ENCODE data around the gene UNC80.
"Not testable (repeated sequence)": the region's sequence is repeated elsewhere in the genome, so short reads cannot be mapped to it uniquely, and the experiment has no call there.

The UNC80 gene

GRCh38 chr2:209771474-209772289 is at the start of gene UNC80:
Gene UNC80 (plus strand): TSS chr2:209771832. CDS start chr2:209772073, 241 bp downstream.
- DNase-seq: peak; percentile 92

- no peak for DNase-seq
Measured at GRCh38 chr2:209726311-209726710, 45.3 kb upstream of the UNC80 start.

GRCh38 chr2:209727077-209727476 is 44.6 kb upstream of the UNC80 start:
- no peak for DNase-seq

DNA sequence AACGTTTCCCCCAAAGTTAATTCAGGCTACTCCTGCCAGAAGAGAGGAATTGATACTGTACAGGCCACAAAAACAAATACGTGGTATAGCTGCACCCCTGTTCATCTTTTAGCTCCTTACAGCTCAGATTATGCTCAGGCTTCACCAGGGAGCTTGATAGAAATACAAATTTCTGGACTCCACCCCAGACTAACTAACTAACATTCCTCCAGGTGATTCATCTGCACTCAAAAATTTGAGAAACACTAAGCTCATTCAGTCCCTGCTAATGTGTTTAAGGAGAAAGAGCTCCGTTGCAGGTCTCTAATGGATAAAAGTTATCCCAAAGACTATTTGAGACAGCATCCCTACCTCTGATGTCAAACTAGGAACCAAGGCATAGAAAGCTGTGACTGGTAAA is 36.8 kb upstream of the UNC80 start:
- no peak for DNase-seq

- no peak for DNase-seq
Measured at GRCh38 chr2:209741953-209742352, 29.7 kb upstream of the UNC80 start.

- no peak for DNase-seq
Measured at GRCh38 chr2:209753020-209753419, 18.6 kb upstream of the UNC80 start.

DNA sequence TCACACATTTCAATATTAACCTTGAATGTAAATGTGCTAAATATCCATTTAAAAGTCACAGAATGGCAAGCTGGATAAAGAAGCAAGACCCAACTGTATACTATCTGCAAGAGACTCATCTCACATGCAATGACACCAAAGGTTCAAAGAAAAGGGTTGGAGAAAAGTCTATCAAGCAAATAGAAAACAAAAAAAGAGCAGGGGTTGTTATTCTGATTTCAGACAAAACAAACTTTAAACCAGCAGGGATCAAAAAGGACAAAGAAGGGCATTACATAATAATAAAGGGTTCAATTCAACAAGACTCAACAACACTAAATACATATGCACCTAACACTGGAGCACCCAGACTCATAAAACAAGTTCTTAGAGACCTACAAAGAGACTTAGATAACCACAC is 14.5 kb upstream of the UNC80 start:
- no peak for DNase-seq

- no peak for DNase-seq
Measured at GRCh38 chr2:209761566-209761965, 10.1 kb upstream of the UNC80 start.

GRCh38 chr2:209762563-209762962 is 9.1 kb upstream of the UNC80 start:
- no peak for DNase-seq

GRCh38 chr2:209763106-209763505 is 8.5 kb upstream of the UNC80 start:
- no peak for DNase-seq

DNA sequence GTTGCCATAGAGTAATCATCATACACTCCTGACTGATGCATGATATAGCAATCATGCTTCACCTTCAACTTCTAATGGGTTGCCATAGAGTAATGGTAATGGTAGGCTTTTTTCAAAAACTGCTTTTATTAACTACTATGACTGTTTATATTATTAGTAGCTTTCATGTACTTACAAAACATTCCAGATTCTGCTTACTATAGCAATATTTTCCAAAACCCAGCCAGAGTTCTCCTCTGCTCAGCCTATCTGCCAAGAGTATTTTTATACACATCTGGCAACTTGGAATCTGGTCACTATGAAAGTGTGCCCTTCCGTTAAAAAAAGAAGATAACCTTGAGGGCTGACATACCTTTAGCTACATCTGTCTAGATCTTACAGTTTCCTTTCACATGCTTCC is 5.0 kb upstream of the UNC80 start:
- no peak for DNase-seq

GRCh38 chr2:209767316-209767715 is 4.3 kb upstream of the UNC80 start:
- DNase-seq: no peak

DNA sequence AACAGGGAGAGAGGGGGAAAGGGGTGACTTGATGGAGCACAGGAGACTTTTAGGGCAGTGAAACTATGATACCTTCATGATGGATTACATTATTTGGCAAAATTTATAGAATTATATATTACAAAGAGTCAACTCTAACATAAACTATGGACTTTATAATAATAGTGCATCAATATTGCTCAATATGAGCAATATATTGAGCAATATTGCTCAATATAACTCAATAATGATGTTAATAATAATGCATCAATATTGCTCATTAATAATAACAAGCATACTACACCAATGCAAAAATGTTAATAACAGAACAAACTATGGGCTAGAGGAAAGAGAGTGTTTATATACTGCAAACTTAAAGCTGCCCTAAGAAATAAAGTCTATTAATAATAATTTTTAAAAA is 3.1 kb upstream of the UNC80 start:
- no peak for DNase-seq

- peak; percentile 30 for DNase-seq
Measured at GRCh38 chr2:209772290-209772685, 656 bp downstream of the UNC80 start.

- no peak for DNase-seq
Measured at GRCh38 chr2:209773377-209773776, 1.7 kb downstream of the UNC80 start.

- no peak for DNase-seq
Measured at GRCh38 chr2:209787416-209787815, 15.8 kb downstream of the UNC80 start.

- DNase-seq: no peak
Measured at GRCh38 chr2:209788925-209789324, 17.3 kb downstream of the UNC80 start.

DNA sequence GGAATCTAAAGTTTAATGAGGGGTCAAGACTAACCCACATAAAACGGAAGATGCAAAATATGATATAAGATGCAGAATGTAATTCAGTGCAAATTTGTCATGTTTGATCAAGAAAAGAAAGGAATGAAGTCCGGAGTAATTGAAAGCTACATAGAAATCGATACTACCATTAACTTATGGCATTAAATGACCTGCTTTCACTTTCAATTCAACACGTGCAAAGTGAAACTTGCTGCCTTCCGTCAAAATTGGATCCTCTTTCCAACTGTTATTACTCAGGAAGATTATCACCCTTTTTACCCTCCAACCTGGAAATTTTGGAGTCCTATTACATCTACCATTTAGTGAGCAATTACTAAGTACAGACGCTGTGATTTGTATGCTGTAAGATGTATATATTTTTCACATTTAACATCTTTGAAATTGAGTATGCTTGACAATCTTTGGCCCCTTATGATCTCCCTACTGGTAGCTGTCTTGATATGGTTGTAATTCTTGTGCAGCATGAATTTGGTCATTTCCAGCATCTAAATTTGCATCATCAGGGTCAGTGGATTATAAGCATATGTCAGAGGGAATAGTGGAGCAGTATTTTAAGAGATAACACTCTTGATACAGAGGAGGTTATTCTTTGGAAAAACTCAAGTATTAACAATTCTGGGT is 18.6 kb downstream of the UNC80 start:
- DNase-seq: no peak

DNA sequence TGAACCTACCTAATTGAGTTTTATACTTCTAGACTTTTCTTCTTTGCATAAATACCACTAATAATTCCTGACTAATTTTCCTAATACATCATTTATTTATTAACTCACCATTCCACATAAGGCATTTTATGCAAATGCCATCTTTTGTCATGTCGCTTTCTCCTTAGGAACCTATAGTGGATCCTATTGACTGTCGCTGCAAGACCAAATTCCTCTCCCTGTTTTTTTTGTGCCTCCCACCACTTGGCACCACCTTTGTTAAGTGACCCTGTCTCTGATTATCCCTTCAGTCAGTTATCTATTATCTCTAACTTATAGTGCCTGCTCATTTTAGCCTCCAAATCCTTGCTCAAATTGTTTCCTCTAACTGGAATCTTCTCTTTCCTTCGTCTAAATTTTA is 19.5 kb downstream of the UNC80 start:
- no peak for DNase-seq

GRCh38 chr2:209795425-209795824 is 23.8 kb downstream of the UNC80 start:
- DNase-seq: not testable (repeated sequence)

GRCh38 chr2:209805351-209805750 is 33.7 kb downstream of the UNC80 start:
- no peak for DNase-seq

GRCh38 chr2:209806318-209806717 is 34.7 kb downstream of the UNC80 start:
- no peak for DNase-seq

DNA sequence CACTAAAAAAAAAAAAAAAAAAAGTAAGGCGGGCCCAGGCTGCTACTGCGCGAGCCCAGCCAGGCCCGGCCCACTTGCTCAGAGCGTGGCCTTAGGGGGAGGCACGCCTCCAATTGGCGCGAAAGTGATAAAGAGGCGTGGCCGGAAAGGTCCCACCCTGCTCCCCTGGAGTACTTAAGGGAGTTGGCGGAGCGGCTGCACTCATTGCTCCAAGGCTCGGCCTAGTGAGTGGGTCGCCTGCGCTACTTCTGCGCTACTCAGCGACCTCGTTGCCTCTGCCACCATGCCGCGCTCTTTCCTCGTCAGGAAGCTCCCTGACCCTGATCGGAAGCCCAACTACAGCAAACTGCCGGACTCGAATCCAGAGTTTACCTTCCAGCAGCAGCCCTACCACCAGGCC is 36.9 kb downstream of the UNC80 start:
- no peak for DNase-seq

DNA sequence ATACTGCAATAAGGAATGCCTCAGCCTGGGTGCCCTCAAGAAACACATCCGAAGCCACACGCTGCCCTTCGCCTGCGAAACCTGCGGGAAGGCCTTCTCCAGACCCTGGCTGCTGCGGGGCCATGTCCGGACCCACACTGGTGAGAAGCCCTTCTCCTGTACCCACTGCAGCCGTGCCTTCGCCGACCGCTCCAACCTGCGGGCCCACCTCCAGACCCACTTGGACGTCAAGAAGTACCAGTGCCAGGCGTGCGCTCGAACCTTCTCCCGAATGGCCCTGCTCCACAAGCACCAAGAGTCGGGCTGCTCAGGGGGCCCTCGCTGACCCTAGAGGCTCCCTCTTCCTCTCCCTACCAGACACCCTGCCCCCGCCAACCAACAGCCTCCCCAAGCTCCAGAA is 37.6 kb downstream of the UNC80 start:
- DNase-seq: no peak

DNA sequence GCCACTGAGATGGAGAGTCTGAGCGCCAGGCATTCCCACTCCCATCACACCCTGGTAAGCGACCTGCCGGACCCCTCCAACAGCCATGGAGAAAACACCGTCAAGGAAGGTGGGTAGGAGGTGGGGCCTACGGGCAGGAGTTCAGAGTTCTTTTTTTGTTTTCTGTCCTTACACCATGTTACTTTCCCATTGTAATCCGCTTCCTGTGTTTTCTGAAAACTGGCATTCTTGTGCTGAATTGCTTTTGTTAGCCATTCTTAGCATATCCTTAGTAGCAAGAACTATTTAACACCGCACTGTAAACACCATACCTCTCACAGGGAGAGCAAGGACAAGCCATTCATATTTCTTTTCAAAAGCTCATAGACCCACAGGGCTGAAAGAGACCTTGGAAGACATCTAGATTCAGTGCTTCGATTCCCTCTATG is 46.2 kb downstream of the UNC80 start:
- DNase-seq: no peak
